DND-41 (cell line): Measurements from ENCODE around the gene PDE12.
A peak's percentile ranks its signal among the peaks of the same experiment; 100 is the strongest.

Source experiments
- ATAC-seq: fragments of 200-7000 bp; cut with Tn5 transposase; 3 replicates; pipeline ENCODE4 v1.9.1; 2021; ENCODE audit warnings: low read depth; ENCODE audit not compliant: insufficient read depth
- DNase-seq: peaks from one replicate; pipeline ENCODE4 v3.0.0-alpha.2; 2020
- H2AFZ ChIP-seq: 2 replicates; pipeline ENCODE4 v1.6.0; 2012; ENCODE audit warnings: low read depth, low read length
- H3K27ac ChIP-seq: 2 replicates; pipeline ENCODE4 v1.5.1; 2012; ENCODE audit warnings: low read length, inconsistent platforms
- H3K27me3 ChIP-seq: fragments of 200-600 bp; sonication (generic); 2 replicates; pipeline ENCODE4 v1.6.0; 2012; ENCODE audit warnings: low read length, mild to moderate bottlenecking, inconsistent platforms; ENCODE audit not compliant: insufficient read depth, poor library complexity
- H3K36me3 ChIP-seq: 2 replicates; pipeline ENCODE4 v1.5.1; 2012; ENCODE audit warnings: low read length, inconsistent platforms; ENCODE audit not compliant: insufficient read depth
- H3K4me1 ChIP-seq: 2 replicates; pipeline ENCODE4 v1.5.1; 2012; ENCODE audit warnings: mild to moderate bottlenecking, low read length; ENCODE audit not compliant: insufficient read depth
- H3K4me2 ChIP-seq: 2 replicates; pipeline ENCODE4 v1.6.0; 2012; ENCODE audit warnings: mild to moderate bottlenecking, moderate library complexity, low read length, inconsistent platforms; ENCODE audit not compliant: insufficient read depth
- H3K4me3 ChIP-seq, 2 experiments: fragments of 200-600 bp in 1 of 2; shearing (Covaris generic) in 1 of 2; 2 replicates each; pipeline ENCODE4 v1.5.1; 2012 to 2016; ENCODE audit warnings: inconsistent platforms in 2 of 2, low read length in 2 of 2, mild to moderate bottlenecking in 2 of 2, low read depth in 1 of 2, moderate library complexity in 1 of 2
- H3K79me2 ChIP-seq: 2 replicates; pipeline ENCODE4 v1.6.0; 2012; ENCODE audit warnings: low read length, inconsistent platforms; ENCODE audit not compliant: insufficient read depth
- H3K9ac ChIP-seq: 2 replicates; pipeline ENCODE4 v1.6.0; 2012; ENCODE audit warnings: low read depth, mild to moderate bottlenecking, inconsistent platforms, low read length, moderate library complexity
- H3K9me3 ChIP-seq: 2 replicates; pipeline ENCODE4 v1.5.1; 2012; ENCODE audit warnings: low read length, moderate library complexity, mild to moderate bottlenecking, inconsistent platforms; ENCODE audit not compliant: insufficient read depth, severe bottlenecking
- H4K20me1 ChIP-seq: 2 replicates; pipeline ENCODE4 v1.6.0; 2012; ENCODE audit warnings: low read length; ENCODE audit not compliant: insufficient read depth
- CTCF ChIP-seq: IDR thresholded peaks from 2 replicates; pipeline ENCODE4 v1.5.1; 2012; ENCODE audit warnings: borderline replicate concordance, low read length, moderate library complexity, mild to moderate bottlenecking; ENCODE audit not compliant: poor library complexity, severe bottlenecking; ENCODE audit errors: extremely low read depth
- EZH2 ChIP-seq: IDR thresholded peaks from 3 replicates; pipeline ENCODE4 v1.6.1; 2012; ENCODE audit warnings: borderline replicate concordance, low read depth, mild to moderate bottlenecking, moderate library complexity, low read length, inconsistent platforms; ENCODE audit not compliant: severe bottlenecking

The PDE12 gene

GRCh38 chr3:57555738-57556458 is at the start of gene PDE12:
TSS of gene PDE12 (plus strand) at chr3:57556274. CDS start at chr3:57556380, 106 bp downstream.
- H3K4me2 ChIP-seq: peak within 1 kb of the TSS; percentile 93
- TF ChIP-seq EZH2 (no peak), CTCF (no peak)
- H3K9me3 ChIP-seq: no peaks in the 10 kb centered on the region
- peaks cover 30% of the 10 kb centered on the region for H4K20me1 ChIP-seq
- peaks cover 40% of the 10 kb centered on the region for H3K36me3 ChIP-seq
- H3K4me3 ChIP-seq: peak within 1 kb of the TSS; percentile 50 to 87
- H3K27ac ChIP-seq: peak within 1 kb of the TSS; percentile 88
- H2AFZ ChIP-seq: peak within 1 kb of the TSS; percentile 98
- peak; percentile 85 for DNase-seq
- no peaks in the 10 kb centered on the region for H3K27me3 ChIP-seq
- H3K79me2 ChIP-seq: peaks cover 53% of the 10 kb centered on the region
- peak within 1 kb of the TSS; percentile 73 for H3K9ac ChIP-seq
- peaks cover 47% of the 10 kb centered on the region for H3K4me1 ChIP-seq
- ATAC-seq: peak; percentile 80

GRCh38 chr3:57512166-57512565 is 43.9 kb upstream of the PDE12 start:
- Histone ChIP-seq H3K79me2 (no peaks in the 10 kb centered on the region), H4K20me1 (no peaks in the 10 kb centered on the region), H3K4me2 (no peak overlapping the region), H3K27ac (no peak overlapping the region), H2AFZ (no peak overlapping the region), H3K4me3 (no peak overlapping the region), H3K9ac (no peak overlapping the region), H3K9me3 (no peaks in the 10 kb centered on the region), H3K36me3 (no peaks in the 10 kb centered on the region), H3K27me3 (no peaks in the 10 kb centered on the region), H3K4me1 (no peaks in the 10 kb centered on the region)
- no peak for ATAC-seq
- no peak for DNase-seq
- TF ChIP-seq CTCF (no peak), EZH2 (no peak)

- DNase-seq (no peak), ATAC-seq (no peak)
- Histone ChIP-seq H3K27ac (no peak overlapping the region), H3K9me3 (no peaks in the 10 kb centered on the region), H3K79me2 (no peaks in the 10 kb centered on the region), H3K4me3 (no peak overlapping the region), H3K36me3 (no peaks in the 10 kb centered on the region), H3K4me2 (no peak overlapping the region), H2AFZ (no peak overlapping the region), H4K20me1 (no peaks in the 10 kb centered on the region), H3K9ac (no peak overlapping the region), H3K4me1 (no peaks in the 10 kb centered on the region), H3K27me3 (no peaks in the 10 kb centered on the region)
- TF ChIP-seq CTCF (no peak), EZH2 (no peak)
These were observed 37.7 kb upstream of the PDE12 start for GRCh38 chr3:57518276-57518915.
